GM21619 (cell line): ENCODE data around the gene MAP1A.

Experiments
- ATAC-seq: cut with Tn5 transposase; IDR thresholded peaks from one replicate; pipeline ENCODE4 v1.9.1; 2021; ENCODE audit not compliant: unreplicated experiment

Gene MAP1A

DNA sequence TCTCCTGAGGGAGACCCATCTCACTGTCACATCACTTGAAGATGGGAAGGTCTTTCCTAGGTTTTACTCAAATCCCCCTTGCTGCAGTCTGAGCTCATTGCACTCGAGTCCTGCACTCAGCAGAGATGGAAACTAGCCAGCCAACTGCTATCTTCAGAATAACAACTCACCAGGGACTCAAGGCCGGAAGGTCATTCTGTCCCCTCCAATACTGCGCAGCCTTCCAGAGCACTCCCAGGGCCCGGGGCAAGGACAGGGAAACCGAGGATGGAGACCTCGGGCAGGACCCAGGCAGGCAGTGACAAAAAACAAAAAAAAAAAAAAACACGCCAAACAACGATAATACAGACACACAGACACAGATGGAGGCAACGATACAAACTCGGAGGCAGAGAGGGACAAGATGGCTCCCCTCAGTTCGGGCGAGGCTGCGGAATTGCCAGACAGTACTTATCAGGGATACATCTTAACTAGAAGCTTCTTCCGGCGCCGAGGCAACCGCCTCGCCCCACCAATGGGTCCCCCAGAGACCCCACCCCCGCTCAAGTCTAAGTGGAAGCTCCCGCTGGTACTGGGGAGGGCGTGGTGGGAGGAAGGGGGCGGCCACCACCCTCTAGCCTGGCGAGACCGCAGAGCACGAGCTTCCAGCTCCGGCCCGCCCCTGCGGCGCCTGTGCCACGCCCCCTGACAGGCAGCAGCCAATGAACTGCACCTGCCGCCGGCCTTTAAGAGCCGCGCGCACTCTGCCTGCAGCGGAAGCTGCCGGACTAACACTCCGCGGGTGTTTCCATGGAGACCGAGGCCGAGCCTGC lies 7.0 kb upstream of the MAP1A start:
- ATAC-seq, result peak; percentile 95

DNA sequence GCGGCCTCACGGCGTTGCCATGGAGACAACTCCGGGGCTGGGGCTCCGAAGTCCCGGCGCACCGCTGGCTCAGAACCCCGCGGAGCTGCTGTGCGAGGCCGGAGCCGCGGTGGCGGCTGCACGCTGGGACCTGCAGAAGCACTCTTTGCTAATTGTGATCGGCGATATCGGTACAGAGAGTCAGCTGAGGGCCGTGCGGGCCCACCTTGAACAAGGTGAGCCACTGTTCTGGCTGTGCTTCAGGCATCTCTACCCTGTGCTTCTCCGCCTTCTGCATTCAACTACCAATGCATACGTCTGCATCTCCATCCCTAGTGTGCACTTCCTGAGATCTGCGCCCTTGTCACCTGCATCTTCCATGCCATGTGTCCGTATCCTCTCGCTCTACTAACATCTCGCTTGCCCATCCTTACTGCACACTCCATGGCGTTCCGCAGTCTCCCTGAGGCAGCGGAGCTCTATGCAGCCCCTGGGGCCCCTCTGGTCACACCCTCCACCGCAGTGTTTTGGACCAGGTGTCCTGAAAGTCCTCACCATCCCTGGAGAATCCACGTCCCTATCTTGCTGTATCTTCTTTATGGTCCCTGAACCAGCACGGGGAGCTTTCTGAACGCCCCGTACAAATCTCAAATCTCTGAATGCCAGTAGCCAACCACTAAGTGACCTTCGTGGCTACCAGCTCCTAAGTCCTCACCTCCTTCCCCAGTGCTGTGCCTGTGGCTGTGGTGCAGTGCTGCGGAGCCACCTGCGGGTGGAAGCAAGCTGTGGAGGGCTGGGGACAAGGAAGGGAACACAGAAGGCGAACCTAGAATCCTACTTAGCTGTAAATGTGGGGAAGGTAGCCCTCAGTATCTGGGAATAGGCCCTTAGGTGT lies 6.2 kb upstream of the MAP1A start:
- no peak for ATAC-seq

DNA sequence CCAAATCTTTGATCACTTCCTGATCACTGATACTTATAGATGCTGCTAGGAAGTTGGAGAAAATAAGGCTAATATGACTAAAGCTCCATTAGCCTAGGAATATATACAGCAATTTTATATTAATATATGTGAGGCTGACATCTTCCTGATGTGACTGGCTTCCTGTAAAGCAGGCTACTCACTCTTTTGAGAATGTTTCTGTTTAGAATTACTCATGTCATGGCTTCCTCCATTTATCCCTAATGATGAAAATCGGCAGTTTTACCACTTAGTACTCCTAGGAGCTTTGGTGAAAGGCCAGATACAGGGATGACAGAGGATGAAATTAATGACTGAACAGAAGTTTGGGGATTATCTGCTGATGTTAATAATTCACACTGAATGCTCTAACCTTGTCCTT lies 3.9 kb upstream of the MAP1A start:
- no peak for ATAC-seq

DNA sequence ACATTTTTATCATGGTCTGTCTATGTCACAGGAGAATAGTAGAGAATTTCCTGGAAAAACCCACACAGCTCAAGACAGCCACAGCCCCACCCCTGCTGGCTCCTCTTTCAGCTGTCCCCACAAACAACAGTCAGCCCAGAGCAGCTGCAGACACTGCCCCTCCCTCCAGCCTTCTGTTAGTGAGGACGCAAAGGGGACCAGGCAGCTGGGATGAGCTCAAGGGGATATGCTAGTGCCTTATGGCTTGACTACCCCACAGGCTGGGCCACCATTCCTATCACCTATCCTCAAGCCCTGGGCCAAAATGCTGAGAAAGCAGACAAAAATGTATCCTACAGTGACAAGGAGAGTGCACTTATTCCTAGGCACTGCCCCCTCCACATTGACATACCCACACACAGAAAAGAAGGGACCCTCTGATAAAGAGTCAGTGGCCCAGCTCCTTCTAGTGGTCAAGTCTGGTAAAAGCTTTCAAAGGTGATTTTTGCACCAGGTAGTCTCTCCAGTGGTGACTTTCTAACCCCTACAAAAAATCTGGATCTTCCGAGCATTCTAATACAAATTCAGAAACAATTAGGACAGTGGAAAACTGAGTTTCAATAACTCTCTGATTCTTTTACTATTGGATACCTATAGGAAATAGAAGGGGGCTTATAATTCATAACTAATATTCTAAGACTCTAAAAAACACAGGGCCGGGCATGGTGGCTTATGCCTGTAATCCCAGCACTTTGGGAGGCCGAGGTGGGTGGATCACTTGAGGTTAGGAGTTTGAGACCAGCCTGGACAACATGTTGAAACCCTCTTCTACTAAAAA lies 3.0 kb upstream of the MAP1A start:
- no peak for ATAC-seq

DNA sequence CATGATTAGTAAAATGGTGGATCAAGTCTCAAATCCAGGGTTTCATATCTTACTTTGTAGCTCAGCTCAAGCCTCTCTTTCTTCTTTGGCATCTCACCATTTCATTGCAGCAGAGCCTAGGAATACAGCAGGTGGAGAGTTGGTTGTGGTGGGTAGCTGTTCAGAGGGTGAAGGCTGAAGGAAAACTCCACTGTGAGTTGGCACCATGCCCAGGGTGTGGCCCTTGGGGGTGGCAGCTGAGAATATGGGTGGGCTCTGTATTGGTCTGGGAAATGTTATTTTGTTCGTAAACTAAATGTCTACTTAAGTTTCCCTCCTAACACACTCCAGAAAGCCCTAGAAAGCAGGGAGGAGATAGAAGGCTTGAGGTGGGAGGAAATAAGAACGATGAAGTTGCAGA lies 1.7 kb upstream of the MAP1A start:
- ATAC-seq, result no peak

DNA sequence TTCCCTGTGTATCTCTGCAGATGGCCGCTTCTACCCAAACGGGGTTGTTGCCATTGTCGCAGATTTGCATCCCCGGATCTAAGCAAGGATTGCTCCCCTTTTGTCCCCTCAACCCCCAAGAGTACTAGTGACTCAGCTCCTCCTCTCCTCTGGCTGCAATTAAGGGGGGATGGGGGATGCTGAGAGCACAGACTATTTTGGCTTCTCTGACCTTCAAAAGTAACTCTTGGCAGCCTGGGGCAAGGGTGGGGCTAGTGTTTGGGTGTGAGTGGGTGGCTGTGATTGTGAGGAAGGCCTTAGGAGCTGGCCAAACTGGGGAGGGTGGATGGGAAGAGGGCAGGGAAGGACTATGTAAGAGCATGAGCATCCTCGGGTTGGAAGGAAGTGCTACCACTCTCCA lies 1.2 kb upstream of the MAP1A start:
- no peak for ATAC-seq

DNA sequence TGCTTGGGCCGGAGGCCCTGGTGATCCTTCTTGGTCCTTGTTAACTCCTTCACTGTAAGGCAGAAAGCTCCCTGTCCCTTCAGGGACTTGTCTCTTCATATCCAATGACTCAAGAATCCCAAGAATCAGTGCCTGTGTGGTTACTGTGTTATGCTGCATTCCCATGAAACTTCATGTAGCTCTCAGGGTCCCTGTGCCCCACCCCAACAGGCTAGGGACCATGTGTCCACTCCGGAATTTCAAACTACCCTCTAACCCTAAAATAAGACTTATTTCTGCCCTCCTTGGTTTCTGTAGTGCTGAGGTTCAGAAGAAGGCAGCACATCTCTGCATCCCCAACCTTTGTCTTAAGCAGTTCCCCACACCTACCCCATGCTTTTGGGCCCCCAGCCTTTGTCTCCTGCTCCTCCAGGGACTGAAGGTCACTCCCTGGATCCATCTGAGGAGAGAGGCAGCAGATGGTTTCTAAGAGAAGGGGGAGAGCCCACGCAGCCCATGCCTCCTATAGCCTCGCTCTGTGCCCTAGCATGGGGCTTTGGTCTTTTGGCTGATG lies 531 bp upstream of the MAP1A start:
- ATAC-seq, result no peak

DNA sequence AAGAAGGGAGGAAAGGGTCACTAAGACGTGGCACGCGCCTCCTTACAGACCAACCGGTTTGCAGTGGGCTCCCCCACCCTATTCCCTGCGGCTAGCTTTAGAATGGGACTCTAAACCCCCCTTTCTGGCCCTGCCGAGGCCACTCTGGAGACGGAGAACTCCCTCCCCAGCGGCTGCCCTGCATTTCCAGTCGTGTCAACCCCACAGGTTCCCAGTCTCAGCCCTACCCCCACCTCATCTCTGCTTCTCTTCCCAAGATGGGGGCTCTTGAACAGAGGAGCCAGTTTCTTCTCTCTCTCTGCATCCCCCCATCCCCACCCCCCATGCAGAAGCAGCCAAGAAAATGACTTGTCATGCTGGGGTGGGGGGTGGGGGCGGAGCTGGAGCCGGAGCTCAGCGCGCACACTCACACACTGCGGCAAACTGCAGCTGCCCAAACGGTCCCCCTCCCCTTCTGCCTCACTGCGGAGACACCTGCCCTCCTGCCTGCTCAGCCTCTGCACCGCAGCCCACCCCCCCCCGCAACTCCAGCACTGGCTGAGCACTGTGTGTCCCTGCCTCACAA lies 871 bp downstream of the MAP1A start:
- ATAC-seq, result no peak

DNA sequence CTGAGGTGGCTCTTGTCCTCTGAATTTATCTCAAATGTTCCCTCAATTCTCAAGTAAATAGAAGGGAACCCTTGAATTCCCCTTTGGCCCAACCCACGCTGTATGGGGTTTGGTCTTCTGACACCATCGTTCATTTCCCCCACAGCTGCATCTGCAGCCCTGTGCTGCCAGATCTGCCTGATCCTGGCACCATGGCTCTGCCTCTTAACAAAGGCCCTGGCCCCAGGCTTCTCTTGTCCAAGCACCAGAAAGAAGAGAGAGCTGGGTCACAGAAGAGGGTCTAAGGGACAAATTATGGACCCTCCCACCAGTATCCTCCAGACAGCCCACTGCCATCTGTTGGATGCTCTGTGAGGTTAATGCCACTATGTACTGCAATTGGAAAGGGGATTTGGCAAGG lies 1.8 kb downstream of the MAP1A start:
- no peak for ATAC-seq

DNA sequence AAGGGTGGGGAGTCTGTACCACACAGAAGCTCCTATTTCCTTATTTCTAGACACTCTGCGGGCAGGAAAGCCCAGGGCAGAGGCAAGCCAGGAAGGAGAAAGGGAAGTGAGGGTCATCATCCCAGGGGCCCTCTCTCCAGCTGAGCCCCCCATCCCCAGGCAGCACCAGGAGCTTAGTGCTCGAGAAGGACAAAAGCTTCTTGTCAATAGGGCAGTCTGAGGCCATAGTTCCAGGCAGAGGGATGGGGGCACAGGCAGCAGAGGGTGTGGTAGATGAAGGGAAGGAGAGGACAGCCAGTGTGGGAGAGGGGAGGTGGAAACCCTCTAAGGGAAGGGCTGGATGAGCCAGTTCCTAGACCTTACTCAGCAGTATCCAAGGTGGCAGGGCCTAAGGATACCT lies 2.7 kb downstream of the MAP1A start:
- ATAC-seq, result no peak

DNA sequence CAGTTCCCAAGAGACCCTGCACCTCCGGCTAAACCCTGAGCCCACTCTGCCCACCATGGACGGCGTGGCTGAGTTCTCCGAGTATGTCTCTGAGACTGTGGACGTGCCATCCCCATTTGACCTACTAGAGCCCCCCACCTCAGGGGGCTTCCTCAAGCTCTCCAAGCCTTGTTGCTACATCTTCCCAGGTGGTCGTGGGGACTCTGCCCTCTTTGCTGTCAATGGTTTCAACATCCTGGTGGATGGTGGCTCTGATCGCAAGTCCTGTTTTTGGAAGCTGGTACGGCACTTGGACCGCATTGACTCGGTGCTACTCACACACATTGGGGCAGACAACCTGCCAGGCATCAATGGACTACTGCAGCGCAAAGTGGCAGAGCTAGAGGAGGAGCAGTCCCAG lies 4.0 kb downstream of the MAP1A start:
- no peak for ATAC-seq

DNA sequence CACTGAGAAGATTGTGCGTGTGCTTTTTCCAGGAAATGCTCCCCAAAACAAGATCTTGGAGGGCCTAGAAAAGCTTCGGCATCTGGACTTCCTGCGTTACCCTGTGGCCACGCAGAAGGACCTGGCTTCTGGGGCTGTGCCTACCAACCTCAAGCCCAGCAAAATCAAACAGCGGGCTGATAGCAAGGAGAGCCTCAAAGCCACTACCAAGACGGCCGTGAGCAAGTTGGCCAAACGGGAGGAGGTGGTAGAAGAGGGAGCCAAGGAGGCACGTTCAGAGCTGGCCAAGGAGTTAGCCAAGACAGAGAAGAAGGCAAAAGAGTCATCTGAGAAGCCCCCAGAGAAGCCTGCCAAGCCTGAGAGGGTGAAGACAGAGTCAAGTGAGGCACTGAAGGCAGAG lies 4.8 kb downstream of the MAP1A start:
- ATAC-seq, result no peak

DNA sequence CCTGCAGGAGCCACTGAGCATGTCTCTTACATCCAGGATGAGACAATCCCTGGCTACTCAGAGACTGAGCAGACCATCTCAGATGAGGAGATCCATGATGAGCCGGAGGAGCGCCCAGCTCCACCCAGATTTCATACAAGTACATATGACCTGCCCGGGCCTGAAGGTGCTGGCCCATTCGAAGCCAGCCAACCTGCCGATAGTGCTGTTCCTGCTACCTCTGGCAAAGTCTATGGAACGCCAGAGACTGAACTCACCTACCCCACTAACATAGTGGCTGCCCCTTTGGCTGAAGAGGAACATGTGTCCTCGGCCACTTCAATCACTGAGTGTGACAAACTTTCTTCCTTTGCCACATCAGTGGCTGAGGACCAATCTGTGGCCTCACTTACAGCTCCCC lies 6.2 kb downstream of the MAP1A start:
- ATAC-seq, result no peak

DNA sequence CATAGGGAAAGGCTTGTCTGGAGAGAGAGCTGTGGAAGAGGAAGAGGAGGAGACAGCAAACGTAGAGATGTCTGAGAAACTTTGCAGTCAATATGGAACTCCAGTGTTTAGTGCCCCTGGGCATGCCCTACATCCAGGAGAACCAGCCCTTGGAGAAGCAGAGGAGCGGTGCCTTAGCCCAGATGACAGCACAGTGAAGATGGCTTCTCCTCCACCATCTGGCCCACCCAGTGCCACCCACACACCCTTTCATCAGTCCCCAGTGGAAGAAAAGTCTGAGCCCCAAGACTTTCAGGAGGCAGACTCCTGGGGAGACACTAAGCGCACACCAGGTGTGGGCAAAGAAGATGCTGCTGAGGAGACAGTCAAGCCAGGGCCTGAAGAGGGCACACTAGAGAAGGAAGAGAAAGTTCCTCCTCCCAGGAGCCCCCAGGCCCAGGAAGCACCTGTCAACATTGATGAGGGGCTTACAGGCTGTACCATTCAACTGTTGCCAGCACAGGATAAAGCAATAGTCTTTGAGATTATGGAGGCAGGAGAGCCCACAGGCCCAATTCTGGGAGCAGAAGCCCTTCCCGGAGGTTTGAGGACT lies 6.9 kb downstream of the MAP1A start:
- no peak for ATAC-seq

DNA sequence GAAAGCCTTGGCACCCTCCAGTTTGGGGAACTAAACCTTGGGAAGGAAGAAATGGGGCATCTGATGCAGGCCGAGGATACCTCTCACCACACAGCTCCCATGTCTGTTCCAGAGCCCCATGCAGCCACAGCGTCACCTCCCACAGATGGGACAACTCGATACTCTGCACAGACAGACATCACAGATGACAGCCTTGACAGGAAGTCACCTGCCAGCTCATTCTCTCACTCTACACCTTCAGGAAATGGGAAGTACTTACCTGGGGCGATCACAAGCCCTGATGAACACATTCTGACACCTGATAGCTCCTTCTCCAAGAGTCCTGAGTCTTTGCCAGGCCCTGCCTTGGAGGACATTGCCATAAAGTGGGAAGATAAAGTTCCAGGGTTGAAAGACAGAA lies 7.7 kb downstream of the MAP1A start:
- ATAC-seq, result no peak

DNA sequence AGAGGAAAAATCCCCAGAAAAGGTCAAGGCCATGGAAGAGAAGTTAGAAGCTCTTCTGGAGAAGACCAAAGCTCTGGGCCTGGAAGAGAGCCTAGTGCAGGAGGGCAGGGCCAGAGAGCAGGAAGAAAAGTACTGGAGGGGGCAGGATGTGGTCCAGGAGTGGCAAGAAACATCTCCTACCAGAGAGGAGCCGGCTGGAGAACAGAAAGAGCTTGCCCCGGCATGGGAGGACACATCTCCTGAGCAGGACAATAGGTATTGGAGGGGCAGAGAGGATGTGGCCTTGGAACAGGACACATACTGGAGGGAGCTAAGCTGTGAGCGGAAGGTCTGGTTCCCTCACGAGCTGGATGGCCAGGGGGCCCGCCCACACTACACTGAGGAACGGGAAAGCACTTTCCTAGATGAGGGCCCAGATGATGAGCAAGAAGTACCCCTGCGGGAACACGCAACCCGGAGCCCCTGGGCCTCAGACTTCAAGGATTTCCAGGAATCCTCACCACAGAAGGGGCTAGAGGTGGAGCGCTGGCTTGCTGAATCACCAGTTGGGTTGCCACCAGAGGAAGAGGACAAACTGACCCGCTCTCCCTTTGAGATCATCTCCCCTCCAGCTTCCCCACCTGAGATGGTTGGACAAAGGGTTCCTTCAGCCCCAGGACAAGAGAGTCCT lies 9.0 kb downstream of the MAP1A start:
- ATAC-seq, result no peak

DNA sequence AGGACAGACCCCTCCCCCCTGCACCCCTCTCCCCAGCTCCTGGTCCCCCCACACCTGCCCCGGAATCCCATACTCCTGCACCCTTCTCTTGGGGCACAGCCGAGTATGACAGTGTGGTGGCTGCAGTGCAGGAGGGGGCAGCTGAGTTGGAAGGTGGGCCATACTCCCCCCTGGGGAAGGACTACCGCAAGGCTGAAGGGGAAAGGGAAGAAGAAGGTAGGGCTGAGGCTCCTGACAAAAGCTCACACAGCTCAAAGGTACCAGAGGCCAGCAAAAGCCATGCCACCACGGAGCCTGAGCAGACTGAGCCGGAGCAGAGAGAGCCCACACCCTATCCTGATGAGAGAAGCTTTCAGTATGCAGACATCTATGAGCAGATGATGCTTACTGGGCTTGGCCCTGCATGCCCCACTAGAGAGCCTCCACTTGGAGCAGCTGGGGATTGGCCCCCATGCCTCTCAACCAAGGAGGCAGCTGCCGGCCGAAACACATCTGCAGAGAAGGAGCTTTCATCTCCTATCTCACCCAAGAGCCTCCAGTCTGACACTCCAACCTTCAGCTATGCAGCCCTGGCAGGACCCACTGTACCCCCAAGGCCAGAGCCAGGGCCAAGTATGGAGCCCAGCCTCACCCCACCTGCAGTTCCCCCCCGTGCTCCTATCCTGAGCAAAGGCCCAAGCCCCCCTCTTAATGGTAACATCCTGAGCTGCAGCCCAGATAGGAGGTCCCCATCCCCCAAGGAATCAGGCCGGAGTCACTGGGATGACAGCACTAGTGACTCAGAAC lies 9.8 kb downstream of the MAP1A start:
- no peak for ATAC-seq

DNA sequence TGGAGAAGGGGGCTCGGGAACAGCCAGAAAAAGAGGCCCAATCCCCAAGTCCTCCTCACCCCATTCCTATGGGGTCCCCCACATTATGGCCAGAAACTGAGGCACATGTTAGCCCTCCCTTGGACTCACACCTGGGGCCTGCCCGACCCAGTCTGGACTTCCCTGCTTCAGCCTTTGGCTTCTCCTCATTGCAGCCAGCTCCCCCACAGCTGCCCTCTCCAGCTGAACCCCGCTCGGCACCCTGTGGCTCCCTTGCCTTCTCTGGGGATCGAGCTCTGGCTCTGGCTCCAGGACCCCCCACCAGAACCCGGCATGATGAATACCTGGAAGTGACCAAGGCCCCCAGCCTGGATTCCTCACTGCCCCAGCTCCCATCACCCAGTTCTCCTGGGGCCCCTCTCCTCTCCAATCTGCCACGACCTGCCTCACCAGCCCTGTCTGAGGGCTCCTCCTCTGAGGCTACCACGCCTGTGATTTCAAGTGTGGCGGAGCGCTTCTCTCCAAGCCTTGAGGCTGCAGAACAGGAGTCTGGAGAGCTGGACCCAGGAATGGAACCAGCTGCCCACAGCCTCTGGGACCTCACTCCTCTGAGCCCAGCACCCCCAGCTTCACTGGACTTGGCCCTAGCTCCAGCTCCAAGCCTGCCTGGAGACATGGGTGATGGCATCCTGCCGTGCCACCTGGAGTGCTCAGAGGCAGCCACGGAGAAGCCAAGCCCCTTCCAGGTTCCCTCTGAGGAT lies 10.6 kb downstream of the MAP1A start:
- no peak for ATAC-seq
